GM12865 (cell line): ENCODE data around the gene SPDYE1.

Experiments used
- DNase-seq: peaks from one replicate; pipeline ENCODE4 v3.0.0; 2010; ENCODE audit warnings: low read depth
- H3K4me3 ChIP-seq: 2 replicates; pipeline ENCODE4 v1.5.1; 2011; ENCODE audit warnings: mild to moderate bottlenecking, low read depth, low read length, control low read depth
- CTCF ChIP-seq: IDR thresholded peaks from 2 replicates; pipeline ENCODE4 v1.5.1; 2011; ENCODE audit warnings: low read length, control low read depth, low read depth, inconsistent platforms; ENCODE audit not compliant: insufficient read depth; ENCODE audit errors: missing control alignments

Gene SPDYE1

GRCh38 chr7:44048031-44048795 lies 50.5 kb downstream of the SPDYE1 start:
- TF ChIP-seq CTCF, result no peak
- H3K4me3 ChIP-seq, result no peak overlapping the region
- no peak for DNase-seq

GRCh38 chr7:44050121-44050914 lies 52.6 kb downstream of the SPDYE1 start:
- DNase-seq, result no peak
- TF ChIP-seq CTCF, result no peak

GRCh38 chr7:44050915-44051560 lies 53.3 kb downstream of the SPDYE1 start:
- TF ChIP-seq CTCF, result no peak
- H3K4me3 ChIP-seq, result no peak overlapping the region
- DNase-seq, result no peak

More at GRCh38 chr7:44050121-44050914, 52.6 kb downstream of the SPDYE1 start:
- H3K4me3 ChIP-seq, result no peak overlapping the region

GRCh38 chr7:44051611-44052220 lies 54.0 kb downstream of the SPDYE1 start:
- no peak for TF ChIP-seq CTCF
- H3K4me3 ChIP-seq, result no peak overlapping the region
- no peak for DNase-seq

- H3K4me3 ChIP-seq, result no peak overlapping the region
- no peak for TF ChIP-seq CTCF
Observed at GRCh38 chr7:44052771-44053365, 55.2 kb downstream of the SPDYE1 start.

GRCh38 chr7:44056681-44057080 lies 59.0 kb downstream of the SPDYE1 start:
- no peak overlapping the region for H3K4me3 ChIP-seq
- no peak for DNase-seq
- no peak for TF ChIP-seq CTCF

More at GRCh38 chr7:44052771-44053365, 55.2 kb downstream of the SPDYE1 start:
- DNase-seq, result no peak
